HG03196 (cell line): Measurements from ENCODE around the gene LRCOL1.

Experiments
- ATAC-seq: cut with Tn5 transposase; IDR thresholded peaks from one replicate; pipeline ENCODE4 v1.9.1; 2021; ENCODE audit not compliant: unreplicated experiment

LRCOL1 gene

DNA sequence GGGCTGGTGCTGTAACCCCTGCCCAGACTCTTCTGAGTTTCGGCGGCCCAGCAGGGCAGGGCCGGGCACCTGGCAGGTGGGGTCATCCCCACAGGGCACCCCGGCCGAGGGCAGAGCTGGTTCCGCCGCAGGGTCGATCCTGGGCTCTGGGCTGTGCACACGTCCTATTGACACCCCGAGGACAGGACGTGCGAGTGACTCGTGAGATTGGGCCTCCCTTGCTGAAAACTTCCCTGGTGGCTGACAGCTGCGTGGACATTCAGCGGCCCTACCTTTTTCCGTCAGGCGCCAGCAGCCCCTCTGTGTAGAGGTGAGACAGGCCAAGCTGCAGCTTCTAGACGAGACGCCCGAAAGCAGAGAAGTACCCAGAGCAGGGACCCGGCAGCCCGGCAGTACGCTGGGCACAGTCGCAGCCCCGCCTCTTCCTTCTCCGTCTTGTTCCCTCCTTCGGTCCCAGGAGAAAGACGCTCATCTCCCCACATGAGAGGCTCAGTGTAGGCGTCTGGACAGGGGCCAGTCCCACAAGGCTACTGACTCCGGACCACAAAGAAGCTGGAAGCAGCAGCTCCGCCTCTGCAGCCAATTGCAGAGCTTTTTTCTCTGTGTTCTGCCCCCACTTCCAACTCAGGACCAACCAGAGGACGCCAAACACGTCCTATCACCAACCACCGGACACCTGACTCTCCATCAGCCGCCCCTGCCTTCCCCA is at the start of gene LRCOL1:
Gene LRCOL1 (minus strand): TSS at position 532 of the 709 bp plus-strand sequence. CDS start 4,331 bp downstream, outside the sequence.
- ATAC-seq = no peak

DNA sequence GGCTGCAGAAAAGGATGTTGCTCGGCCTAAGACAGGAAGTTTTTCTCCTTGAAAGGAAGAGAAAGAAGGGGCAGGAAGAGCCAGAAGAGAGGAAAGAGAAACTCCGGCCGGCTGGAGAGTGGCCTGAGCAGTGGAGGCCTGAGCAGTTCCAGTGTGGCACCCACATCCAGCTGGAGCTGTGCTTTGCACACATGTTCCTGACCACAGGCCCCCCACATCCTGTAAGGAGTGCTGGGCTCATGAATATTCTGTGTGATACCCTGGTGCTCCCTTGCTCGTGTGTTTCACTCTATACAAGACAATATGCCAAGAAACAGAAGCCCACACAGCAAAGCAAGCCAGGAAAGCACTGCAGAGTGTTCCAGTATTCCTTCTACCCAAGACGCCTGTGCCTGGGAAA is 49.7 kb upstream of the LRCOL1 start:
- no peak for ATAC-seq

DNA sequence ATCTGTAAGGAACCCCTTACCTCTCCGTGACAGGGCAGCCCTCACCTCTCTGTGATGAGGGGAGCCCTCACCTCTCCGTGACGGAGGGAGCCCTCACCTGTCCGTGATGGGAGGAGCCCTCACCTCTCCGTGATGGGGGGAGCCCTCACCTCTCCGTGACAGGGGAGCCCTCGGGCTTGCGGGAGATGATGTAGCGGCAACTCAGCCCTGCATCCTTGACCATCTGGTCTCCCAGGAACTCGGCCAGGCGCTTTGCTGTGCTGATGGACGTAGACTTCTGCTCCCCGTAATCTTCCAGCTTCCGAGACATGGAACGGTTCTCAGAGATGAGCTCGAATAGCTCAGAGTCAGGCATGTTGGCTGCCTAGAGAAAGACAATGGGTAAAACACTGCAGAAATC is 48.8 kb upstream of the LRCOL1 start:
- no peak for ATAC-seq

DNA sequence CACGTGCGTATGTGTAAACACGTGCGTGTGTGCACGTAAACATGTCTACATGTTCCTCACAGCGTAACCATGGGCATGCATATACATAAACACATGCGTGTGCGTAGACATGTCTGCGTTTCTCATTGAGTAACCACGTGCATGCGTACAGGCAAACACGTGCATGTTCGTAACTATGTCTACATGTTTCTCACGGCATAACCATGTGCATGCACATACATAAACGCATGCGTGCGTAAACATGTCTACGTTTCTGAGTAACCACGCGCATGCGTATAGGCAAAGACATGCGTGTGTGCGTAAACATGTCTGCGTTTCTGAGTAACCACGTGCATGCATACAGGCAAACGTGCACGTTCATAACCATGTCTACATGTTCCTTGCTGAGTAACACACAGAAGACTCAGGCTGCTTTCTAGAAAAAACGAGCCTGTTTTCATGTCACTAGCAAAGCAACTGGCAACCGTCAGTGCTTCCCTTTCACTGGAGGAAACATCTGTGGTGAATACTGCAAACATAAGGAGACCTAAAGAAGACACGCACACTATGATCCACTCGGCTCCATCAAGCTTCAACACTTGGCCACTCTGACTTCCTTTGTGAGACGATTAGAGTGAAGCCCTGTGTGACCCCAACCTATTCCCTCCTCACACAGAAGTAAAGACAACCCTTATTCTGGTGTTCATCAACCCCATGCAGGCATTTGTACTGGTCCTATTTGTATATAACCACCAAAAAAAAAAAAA is 47.9 kb upstream of the LRCOL1 start:
- no peak for ATAC-seq

DNA sequence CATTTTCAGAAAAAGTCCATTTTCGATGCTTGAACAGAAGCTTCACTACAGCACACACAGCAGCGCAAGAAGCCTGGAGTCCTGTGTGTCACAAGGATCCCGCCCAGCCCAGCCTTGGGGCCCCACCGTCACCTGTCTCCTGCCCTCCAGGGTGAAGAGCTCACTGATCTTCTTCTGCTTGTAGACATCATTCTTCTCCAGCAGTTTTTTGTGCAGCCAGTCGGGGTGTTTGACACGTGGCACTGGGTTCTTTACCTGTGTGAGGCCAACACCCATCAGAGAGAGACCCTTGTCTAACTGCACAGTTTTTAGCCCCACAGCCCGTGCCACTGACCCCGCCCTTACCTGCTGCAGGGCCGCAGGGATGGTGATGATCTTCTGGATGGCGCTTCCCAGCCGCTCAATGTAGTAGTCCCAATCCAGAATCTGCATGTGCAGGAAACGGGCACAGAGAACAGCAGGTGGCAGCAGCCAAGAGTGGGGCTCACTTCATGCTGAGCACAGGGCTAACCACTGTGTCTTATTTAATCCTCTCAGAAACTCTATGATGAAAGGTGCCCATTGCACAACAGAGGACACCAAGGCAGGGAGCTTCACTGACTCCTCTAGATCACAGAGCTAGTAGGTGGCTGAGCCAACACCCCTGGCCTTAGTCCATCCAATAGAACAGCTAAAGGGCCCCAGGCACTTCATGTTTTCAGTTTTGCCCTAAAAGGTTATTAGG is 46.8 kb upstream of the LRCOL1 start:
- no peak for ATAC-seq

DNA sequence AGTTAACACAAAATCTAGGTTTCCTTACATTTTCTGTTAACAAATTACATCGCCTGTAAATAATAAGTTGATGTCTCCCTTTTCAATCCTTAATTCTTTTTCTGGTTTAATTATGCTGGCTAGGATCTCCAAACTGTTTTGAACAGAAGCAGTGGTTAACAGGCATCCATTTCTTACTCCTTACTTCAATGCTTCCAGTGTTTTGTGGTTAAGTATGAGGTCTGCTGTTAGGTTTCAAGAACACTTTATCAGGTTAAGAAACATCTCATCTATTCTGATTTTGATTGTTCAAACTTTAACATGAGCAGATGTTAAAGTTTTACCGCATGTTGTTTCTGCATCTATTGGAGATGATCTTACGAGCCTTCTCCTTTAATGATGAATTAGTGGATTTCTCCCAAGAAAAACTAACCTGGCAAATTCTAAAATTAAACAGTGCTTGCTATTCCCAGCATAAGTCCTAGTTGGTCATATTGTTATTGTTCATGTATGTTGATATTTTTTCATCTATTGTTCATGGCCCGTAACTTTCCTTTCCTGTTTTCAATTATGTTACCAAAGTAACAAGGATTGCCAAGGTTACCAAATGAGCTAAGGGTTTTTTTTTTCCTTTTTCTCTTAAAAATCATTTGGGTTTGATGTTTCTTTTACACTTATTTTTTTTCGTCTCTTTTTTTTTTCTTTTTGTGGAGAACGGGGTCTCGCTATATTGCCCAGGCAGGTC is 43.3 kb upstream of the LRCOL1 start:
- ATAC-seq = no peak

DNA sequence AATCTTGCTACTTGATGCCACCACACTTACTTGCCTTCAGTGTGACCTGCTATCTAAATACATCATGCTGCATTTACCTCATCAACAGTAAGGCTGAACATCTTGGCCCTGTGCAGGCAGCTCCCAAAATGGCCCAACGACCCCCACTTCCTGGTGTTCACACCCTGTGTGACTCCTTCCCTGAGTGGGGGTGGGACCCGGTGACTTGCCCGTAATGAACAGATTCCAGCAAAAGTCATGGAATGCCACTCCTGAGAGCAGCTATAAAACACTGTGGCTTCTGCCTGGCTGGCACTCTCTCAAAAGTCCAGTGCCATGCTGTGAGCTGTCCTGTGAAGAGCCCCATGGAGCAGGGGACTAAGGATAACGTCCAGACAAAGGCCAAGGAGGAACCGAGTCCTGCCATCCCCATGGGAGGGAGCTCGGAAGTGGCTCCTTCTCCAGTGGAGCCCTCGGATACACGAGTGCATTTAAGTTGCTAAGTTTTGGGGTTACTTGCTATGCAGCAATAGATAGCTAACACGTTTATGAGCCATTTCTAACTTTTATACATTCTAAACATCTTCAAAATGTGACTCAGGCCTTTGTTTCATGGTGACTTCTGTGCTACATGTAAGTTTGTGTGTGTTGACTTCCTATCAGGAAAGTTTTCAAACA is 41.2 kb upstream of the LRCOL1 start:
- ATAC-seq = no peak

DNA sequence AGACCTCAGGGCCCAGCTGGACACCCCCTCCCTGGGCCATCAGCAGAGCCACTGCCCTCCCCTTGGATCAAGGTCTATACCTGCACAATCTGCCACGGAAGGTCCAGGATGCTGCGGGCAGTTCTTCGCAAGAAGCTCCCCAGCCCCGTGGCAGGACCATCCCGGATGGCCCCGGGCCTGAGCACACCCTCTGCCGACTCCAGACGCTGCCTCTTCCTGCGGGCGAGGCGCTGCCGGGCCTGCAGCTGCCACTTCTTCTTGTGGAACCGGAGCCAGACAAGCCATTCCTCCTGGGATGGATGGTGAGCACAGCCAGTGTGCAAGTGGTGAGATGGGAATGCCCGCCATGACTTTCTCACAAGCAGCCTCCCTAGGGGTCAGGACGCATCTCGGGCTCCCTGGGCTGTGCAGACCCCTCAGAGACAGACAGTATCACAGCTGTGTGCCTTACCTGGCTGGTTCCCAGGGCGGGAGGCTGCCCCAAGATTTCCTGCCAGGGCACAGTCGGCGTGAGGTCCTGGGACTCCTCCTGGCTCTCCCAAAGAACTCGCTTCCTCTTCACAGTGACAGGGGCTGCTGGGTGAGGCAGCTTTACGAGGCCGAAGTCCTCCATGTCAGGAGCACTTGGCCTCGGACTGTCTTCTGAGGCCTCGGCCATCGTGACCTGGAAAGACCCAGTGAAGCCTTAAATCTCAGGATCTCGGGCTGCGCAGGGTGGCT is 39.0 kb upstream of the LRCOL1 start:
- no peak for ATAC-seq

DNA sequence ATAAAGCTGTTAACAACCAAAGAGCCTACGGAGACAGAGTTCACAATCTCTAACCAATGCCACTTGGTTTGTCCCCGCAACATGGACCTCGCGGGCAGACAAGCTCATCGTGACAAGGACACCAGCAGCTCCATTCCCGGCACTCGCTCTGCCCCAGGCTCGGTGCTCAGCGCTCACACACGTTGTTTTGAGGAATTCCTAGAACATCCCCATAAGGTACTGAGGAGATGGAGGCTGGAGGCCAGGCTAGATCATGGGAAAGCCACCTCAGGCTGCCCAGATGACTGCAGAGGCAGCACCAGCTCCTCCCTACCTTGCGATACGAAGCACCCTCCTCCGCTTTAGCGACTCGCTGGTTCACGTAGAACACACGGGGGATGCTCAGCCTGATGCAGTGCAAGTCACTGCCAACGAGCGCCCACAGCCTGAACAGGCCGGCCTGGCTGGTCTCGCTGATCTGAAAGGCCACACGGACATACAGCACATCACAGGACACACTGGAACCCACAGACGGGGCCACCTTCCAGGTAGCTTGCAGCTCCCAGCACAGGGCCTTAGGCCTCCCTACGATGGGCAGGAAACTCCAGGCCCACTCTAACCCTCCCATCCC is 38.3 kb upstream of the LRCOL1 start:
- ATAC-seq = no peak

DNA sequence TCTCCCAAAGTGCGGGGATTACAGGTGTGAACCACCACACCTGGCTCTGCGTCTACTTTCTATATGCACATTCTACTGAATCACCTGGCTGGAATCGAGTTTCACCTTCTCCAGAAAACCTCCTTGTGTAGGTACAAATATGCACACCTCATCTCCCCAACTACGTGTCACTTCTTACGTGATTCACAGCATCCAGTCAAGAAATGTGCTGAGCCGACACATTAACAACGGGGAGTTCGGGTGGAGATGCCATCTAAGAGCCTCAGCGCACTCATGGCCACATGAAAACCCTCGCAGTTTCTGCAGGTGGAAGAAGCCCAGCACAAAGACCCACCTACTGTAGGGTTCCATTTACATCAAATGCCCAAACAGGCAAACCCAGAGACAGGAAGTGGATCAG is 37.5 kb upstream of the LRCOL1 start:
- ATAC-seq = no peak

DNA sequence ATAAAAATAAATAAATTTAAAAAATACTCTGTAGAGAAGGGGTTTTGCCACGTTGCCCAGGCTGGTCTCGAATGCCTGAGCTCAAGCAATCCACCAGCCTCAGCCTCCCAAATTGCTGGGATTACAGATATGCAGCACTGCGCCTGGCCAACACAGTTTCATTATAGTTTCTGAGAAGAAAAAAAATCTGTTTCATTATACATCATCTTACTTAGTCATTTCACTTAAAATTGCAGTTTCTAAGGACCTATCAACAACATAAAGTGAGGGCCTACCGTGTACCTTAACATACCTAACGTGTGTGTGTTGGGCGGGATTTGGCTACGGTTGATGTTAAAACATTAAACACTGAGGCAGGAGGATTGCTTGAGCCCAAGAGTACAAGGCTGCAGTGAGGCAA is 36.5 kb upstream of the LRCOL1 start:
- no peak for ATAC-seq

DNA sequence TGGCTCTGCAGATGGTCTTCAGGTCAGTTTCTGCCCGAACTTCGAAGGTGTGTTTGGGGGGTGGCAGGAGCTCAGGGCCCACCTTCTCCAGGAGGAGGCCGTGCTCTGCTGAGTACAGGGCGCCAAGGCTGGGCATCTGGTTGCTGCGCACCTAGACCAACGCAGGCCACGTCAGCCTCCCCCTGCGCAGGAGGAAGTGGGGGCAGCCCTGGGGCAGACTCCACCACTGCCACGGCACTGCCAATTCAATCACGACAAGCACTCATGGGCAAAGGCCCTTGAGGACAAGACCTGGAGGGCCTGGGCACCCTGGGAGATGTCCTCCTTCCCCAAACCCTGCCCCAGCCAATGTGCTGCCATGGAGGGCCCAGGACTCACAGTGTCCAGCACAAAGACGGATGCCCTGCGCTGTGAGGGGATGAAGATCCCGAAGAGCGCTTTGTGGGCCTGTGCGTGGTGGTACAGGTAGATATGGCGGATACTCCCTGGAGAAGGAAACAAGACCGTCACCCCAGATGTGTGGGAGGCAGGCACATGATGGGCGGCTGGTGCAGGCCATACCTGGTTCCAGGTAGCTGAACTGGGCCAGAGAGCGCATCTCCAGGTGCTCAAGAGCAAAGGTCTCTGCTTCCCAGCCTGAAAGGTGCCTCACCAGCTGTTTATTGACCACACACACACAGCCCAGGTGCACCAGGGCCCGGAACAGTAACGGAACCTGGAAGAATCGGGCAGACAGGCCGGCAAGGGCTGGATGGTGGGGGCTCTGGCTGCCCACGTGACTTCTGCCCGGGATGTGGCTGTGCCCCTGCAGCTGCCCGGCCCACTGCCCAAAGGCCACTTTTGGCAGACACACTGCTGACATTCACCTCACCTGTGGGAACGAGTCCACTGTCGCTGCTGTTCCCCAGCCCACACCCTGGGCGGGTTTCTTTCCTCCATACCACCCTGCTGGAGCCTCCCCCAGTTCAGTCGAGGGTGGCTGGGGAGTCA is 32.8 kb upstream of the LRCOL1 start:
- ATAC-seq = no peak

DNA sequence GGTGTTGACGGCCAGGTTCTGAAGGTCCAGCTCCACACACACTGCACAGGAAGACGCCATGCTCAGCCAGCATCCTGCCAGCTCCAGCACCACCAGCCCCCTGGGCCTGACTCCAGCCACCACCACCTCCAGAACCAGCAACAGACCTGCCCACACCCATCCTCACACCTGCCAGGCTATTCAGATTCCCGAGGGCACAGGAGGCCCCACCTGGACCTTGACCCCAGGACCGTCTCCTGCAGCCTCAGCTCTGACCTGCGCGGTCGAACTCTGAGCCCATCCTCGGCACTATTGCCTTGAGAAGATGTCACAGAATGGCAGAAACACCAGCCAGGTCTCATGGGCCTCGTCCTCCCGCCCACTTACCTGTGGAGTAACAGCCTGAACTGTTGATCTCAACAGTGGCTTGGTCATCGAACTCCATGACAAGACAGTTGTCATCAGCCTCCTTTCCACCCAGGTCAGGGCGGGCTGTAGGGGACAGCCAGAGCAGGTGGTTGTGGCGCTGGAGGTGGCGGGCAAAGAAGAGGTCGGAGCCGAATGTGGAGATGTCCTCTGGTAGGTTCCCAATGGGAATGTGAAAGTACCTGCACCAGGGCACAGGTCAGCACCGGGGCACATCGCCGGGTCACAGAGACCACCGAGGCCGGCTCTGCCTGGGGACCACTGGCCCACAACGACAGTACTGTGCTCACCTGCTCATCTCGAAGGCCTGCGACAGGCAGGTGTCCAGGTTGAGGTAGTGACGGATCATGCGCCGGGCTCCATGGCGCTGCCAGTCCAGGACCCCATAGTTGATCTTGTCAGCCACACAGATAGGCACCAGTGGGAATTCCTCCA is 31.6 kb upstream of the LRCOL1 start:
- no peak for ATAC-seq

DNA sequence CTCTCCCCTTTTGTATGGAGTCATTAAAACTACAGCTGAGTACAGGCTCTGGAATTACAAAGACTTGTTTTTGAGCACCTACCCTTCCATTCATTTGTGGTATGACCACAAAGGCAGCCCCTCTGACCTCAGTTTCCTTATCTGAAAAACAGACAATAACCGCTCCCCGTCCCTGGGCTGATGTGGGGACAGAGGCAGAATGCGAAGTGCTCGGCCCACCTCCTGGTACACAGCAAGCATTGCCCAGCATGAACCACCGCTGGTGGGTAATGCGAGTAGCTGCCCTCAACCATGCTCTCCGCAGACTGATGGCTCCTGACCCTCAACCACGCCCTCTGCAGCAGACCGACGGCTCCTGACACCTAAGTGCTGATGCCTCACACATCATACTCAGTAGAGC is 30.6 kb upstream of the LRCOL1 start:
- no peak for ATAC-seq

DNA sequence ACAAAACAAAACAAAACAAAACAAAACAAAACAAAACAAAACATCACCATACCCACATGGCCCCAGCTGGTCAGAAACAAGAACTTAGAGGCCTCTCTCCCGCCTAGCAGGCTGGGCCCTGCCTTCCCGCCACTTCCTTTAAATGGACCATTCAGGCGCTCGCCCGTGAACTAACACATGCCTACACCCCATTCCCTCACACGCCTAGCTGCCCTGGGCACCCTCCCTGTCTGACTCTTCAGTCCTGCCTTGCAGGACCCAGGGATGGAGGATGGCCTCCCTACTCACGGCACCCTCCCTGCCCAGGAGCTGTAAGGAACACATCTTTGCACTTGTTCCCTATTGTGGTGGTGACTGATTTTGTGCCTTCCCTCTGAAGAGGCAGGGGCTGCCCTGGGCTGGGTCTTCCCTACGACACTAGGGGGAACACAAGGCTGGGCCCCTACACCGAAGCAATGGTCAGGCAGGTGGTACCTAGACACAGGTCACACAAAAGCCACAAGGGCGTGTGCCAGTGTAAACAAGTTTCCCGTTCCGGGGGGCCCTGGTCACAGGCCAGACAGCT is 29.7 kb upstream of the LRCOL1 start:
- ATAC-seq = no peak

DNA sequence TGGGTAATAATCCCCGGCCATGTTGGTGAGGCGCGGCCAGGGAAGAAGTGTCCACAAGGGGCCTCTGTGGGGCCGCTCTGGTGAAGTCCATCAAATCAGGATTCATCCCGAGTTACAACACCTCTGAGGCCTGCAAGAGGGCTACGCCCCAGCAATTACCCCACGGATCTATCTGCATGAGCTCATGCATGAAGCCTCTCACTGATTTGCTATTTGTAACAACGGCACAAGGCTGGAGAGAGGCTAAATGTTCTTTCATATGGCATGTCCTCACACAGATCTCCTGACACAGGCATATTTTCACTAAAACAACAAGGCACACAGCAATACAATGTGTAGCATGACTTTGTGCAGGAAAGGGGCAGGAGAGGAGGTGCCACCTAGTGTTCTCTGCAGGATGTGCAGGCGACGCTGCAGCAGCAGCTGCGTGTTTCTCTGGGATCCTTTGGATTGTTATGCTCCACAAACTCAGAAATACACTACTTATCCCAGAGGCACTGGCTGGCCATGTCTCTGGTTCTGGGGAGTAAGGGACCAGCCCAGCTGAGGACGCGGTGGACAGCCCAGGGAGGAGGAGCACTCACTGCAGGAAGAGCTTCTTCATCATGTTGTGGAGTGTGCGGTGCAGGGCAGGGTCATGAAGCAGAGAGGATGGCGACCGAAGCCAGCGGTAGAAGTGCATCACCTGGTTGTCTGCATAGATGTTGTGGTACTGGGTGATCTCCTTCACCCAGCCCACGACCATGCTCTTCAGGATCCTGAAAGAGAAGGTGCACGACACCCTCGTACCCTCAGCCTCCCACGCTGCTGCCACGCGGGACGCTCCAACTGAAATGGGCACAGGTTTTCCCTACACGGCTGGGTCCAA is 28.4 kb upstream of the LRCOL1 start:
- no peak for ATAC-seq
